Small intestine (tissue), 7 donors: ENCODE data around the gene LRRC73. TPM values are rescaled to one million over a fixed set of nuclear protein-coding genes. Genes with fewer than 3 reads are reported as not detected.

Experiments
- DNase-seq, 2 donors: peaks; one replicate each; pipeline versions ENCODE4 v3.0.0 to v3.0.0-alpha.2; 2013
- FAIRE-seq: peaks from 2 replicates; lab custom pipeline; 2012; peaks lifted over from hg19 to GRCh38; lab: Jason Lieb, UNC
- H3K27ac ChIP-seq, 3 donors: one replicate each; pipeline ENCODE4 v1.5.1; 2013; ENCODE audit warnings: low read length in 2 of 3, mild to moderate bottlenecking in 2 of 3, control low read depth in 1 of 3, inconsistent platforms in 1 of 3, low read depth in 1 of 3, moderate library complexity in 1 of 3
- H3K27me3 ChIP-seq, 3 donors: one replicate each; pipeline ENCODE4 v1.6.1; 2013; ENCODE audit warnings: low read length in 3 of 3, inconsistent platforms in 1 of 3; ENCODE audit not compliant: control insufficient read depth in 3 of 3, insufficient read depth in 3 of 3
- H3K36me3 ChIP-seq, 3 donors: one replicate each; pipeline ENCODE4 v1.6.1; 2013; ENCODE audit warnings: low read length in 3 of 3, inconsistent platforms in 1 of 3, low read depth in 1 of 3, mild to moderate bottlenecking in 1 of 3, moderate library complexity in 1 of 3; ENCODE audit not compliant: control insufficient read depth in 3 of 3, insufficient read depth in 2 of 3
- H3K4me1 ChIP-seq, 3 donors: one replicate each; pipeline ENCODE4 v1.6.1; 2013; ENCODE audit warnings: low read length in 2 of 3, inconsistent platforms in 1 of 3, low read depth in 1 of 3, mild to moderate bottlenecking in 1 of 3, moderate library complexity in 1 of 3; ENCODE audit not compliant: control insufficient read depth in 3 of 3, insufficient read depth in 2 of 3
- H3K4me3 ChIP-seq, 3 donors: one replicate each; pipeline ENCODE4 v1.5.1; 2013; ENCODE audit warnings: low read length in 3 of 3, control low read depth in 1 of 3, inconsistent platforms in 1 of 3, low read depth in 1 of 3, mild to moderate bottlenecking in 1 of 3, moderate library complexity in 1 of 3
- H3K9me3 ChIP-seq, 2 donors: one replicate each; pipeline ENCODE4 v1.6.1; 2013; ENCODE audit warnings: low read depth in 1 of 2, low read length in 1 of 2; ENCODE audit not compliant: control insufficient read depth in 2 of 2, insufficient read depth in 1 of 2
- WGBS, 3 donors: extraction: QIAGEN DNeasy Blood & Tissue Kit; methylation state at CpG; one replicate each; pipeline ENCODE4 v1.1.7; 2013; 5-methylcytosine and 5-hydroxymethylcytosine counted together
- polyA plus RNA-seq, 4 donors: library from polyadenylated mRNA; stranded (reverse) in 3 of 4; unstranded in 1 of 4; fragments of 200-250 nt in 3 of 4; fragments of 120-200 nt in 1 of 4; gene quantifications; one replicate each; pipeline versions ENCODE4 v1.2.1 to v1.2.3, GENCODE V29; 2013
- donor health status: healthy with polysubstance abuse.
- donor health status: control.
- donor health status: control.
- donor health status: Bipolar disorder and iron deficiency.
- donor health status: healthy.

Gene LRRC73
- polyA plus RNA-seq, 4 donors, result 0.22 to 0.54 (median 0.38) TPM

DNA sequence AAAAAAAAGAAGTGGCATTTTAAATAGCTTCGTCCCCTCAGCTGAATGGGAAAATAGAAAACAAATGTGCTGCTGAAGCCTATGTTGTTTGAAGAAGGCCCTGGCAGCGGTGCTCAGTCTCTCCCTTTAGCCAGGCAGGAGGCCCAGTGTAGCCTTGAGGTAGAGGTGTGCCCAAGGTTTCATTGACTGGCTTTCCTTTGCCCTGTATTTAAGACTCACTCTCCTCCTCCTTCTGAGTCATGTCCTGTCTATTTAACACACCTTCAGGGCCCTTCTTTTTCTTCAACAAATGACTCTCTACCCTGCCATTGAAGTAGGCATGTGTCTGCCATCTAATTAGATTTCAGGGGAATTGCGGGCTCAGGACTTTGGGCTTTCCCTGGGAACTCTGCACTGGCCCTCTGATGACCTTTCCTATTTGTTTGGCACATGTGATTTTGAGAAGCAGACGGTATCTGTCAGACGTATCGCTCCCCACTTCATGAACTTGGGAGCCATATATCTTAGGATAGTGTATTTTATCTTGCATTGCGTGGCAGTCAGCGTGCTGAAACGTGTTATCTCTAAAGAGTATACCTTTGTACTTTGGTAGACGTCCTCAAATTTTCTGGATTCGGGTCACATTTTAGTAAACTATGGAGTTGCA, 28.4 kb downstream of the LRRC73 start:
- peaks cover 0 to 12% (median 0%) of the 10 kb centered on the region in 3 donors for H3K36me3 ChIP-seq
- 40 to 70% (median 41%) methylated on average over 11 of the region's 11 CpGs for WGBS, 3 donors
- peaks cover 0 to 28% (median 15%) of the 10 kb centered on the region in 3 donors for H3K4me1 ChIP-seq
- H3K27ac ChIP-seq, result peak overlapping the region; percentile 17 to 78 (median 66)
- DNase-seq, result peak; percentile 78 to 80
- H3K27me3 ChIP-seq, result no peaks in the 10 kb centered on the region
- no peak for FAIRE-seq
- no peaks in the 10 kb centered on the region for H3K9me3 ChIP-seq
- H3K4me3 ChIP-seq, result no peak overlapping the region

DNA sequence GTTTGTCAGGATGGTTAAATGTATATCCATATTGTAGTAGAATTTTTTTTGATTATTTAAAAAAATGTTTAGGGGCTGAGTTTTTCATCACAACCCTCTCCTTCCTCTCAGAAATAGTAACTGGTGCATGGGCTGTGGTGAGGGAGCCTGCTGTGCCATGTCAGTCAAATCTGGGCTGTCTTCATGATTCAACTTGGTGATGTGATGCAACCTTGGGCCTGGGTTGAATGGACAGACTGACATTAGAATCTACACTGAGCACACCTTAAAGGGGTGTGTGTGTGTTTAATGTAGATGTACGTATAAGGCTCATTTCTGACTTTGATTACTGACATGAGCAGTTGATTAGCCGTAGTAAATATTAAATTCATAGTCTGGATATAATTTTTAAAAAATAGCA, 29.1 kb downstream of the LRRC73 start:
- H3K27me3 ChIP-seq, result no peaks in the 10 kb centered on the region
- H3K9me3 ChIP-seq, result no peaks in the 10 kb centered on the region
- peak overlapping the region in 2 of 3 donors; percentile 63 to 78 for H3K27ac ChIP-seq
- no peak overlapping the region for H3K4me3 ChIP-seq
- H3K4me1 ChIP-seq, result peaks cover 0 to 28% (median 15%) of the 10 kb centered on the region in 3 donors
- peaks cover 0 to 10% (median 0%) of the 10 kb centered on the region in 3 donors for H3K36me3 ChIP-seq
- DNase-seq (peak in 1 of 2 donors; percentile 17), FAIRE-seq (no peak)
- 82 to 86% (median 85%) methylated on average over 2 of the region's 2 CpGs for WGBS, 3 donors

DNA sequence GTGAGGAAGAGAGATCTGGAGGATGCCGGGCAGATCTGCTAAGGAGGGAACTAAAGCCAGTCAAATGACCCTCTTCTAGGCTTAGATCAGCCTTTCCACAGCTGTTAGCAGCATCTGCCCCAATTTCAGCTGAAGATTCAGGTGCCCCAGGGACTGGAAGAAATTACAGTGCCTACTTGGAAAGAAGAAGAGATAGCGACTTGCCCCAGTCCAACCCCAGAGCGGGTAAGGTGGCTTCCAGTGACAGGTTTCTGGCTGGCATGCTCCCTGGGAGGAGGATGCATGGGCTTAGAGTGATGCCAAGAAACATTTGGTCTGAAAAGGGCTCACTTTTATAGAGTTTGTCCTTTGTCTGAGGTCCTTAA, 32.2 kb downstream of the LRRC73 start:
- Histone ChIP-seq H3K4me1 (peaks cover 0 to 28% (median 15%) of the 10 kb centered on the region in 3 donors), H3K9me3 (no peaks in the 10 kb centered on the region), H3K27me3 (no peaks in the 10 kb centered on the region), H3K27ac (peak overlapping the region; percentile 14 to 82 (median 60)), H3K36me3 (peaks cover 0 to 6% (median 0%) of the 10 kb centered on the region in 3 donors), H3K4me3 (peak overlapping the region; percentile 53 to 86 (median 83))
- FAIRE-seq (no peak), DNase-seq (no peak)
- WGBS, 3 donors, result 8 to 20% (median 9%) methylated on average over 3 of the region's 3 CpGs

DNA sequence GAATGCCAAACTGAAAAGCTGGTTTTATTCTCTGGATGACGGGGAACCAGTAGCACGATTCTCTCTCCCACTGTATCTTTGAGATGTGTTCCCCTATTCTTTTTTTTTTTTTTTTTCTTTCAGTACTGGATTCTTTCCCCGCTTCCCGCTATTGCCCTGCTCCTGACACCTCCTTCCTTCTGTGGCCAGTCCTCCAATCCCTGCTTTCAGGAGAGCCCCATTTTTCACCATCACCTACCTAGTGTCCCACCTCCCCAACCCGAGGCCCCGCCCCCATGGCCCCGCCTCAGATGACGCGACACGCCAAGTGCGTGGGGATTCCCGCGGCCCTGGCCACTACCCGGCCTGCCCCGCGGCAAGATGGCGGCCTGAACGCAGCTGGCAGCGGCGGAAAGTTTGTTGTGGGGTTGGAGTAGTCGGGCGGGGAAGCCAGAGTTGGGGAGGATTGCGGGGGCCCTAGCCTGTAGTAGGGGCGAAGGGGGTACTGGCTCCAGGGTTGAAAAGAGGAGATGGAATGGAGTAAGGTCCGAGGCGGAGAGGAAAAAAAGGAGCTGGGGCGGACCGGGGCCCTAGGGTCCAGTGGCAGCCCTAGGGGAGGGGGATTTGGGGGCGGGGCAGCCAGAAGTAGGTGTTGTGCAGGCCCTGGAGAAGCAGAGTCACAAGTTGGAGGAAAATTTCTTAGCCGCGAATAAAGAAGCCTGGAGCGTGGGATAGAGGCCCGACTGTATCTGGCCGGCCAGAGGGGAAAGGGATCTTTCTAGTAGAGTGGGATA, 32.7 kb downstream of the LRRC73 start, which contains the start of gene TJAP1:
TJAP1 (plus strand) TSS at position 336 of the 773 bp plus-strand sequence. CDS start 21,432 bp downstream, outside the sequence.
- H3K36me3 ChIP-seq, result peaks cover 0 to 3% (median 0%) of the 10 kb centered on the region in 3 donors
- no peaks in the 10 kb centered on the region for H3K9me3 ChIP-seq
- peak within 1 kb of the TSS; percentile 14 to 82 (median 60) for H3K27ac ChIP-seq
- H3K27me3 ChIP-seq, result no peaks in the 10 kb centered on the region
- peaks cover 0 to 25% (median 10%) of the 10 kb centered on the region in 3 donors for H3K4me1 ChIP-seq
- peak within 1 kb of the TSS; percentile 53 to 86 (median 83) for H3K4me3 ChIP-seq
- WGBS, 3 donors, result 1% methylated on average over 30 to 34 of the region's 34 CpGs
- DNase-seq (peak; percentile 88 to 95), FAIRE-seq (no peak)

DNA sequence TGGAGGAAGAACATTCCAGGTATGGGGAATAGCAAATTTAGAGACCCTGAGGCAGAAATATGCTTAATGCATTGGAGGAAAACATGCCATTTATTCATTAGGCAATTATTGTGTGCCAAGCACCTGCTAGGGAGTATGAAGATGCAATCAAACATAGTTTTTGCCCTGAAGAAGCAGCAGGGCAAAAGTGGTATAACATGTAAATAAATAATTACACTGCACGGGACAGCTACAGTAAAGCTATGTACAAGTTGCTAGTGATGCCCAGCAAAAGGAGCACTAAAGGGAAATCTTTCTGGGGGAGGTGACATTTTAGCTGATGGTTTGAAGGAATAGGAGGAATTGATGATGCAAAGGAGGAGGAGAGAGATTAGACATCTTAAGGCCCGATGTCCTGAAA, 33.4 kb downstream of the LRRC73 start:
- no peaks in the 10 kb centered on the region for H3K9me3 ChIP-seq
- FAIRE-seq (no peak), DNase-seq (peak in 1 of 2 donors; percentile 29)
- H3K4me1 ChIP-seq, result peaks cover 0 to 22% (median 8%) of the 10 kb centered on the region in 3 donors
- H3K4me3 ChIP-seq, result peak overlapping the region in 1 of 3 donors; percentile 53
- no peaks in the 10 kb centered on the region for H3K27me3 ChIP-seq
- H3K27ac ChIP-seq, result peak overlapping the region in 1 of 3 donors; percentile 15
- H3K36me3 ChIP-seq, result peaks cover 0 to 3% (median 0%) of the 10 kb centered on the region in 3 donors
- 10 to 31% (median 17%) methylated on average over 2 of the region's 2 CpGs for WGBS, 3 donors

DNA sequence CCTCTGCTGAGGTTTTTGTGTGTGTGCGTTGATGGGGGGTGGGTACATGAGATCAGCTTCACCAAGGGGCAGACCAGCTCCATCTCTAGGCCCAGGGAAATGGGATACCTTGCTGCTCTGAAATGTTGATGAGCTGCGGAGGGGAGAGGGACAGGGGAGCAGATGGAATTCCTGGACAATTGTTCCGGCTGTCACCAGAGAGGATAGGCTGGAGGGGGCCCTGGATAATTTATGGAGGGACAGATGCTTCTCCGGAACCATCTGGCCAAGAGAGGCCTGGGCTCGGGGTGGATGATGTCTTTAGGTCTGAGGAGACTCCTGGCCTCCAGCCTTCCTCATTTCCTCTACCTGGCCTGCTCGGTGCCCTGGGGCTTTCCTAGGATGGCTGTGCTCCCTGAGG, 34.6 kb downstream of the LRRC73 start:
- Histone ChIP-seq H3K27ac (no peak overlapping the region), H3K36me3 (peaks cover 0 to 3% (median 0%) of the 10 kb centered on the region in 3 donors), H3K27me3 (no peaks in the 10 kb centered on the region), H3K4me3 (no peak overlapping the region), H3K9me3 (no peaks in the 10 kb centered on the region), H3K4me1 (peaks cover 0 to 12% (median 6%) of the 10 kb centered on the region in 3 donors)
- FAIRE-seq (no peak), DNase-seq (no peak)
- 82 to 94% (median 91%) methylated on average over 6 of the region's 6 CpGs for WGBS, 3 donors

DNA sequence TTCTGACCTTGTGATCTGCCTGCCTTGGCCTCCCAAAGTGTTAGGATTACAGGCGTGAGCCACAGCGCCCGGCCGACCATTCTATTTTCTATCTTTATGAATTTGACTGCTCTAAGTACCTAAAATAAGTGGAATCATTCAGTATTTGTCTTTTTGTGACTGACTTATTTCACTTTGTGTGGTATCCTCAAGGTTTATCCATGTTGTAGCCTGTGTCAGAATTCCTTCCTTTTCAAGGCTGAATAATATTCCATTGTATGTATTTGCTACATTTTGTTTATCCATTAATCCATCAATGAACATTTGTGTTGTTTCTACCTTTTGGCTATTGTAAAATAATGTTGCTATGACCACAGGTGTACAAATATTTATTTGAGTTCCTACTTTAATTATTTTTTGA, 37.6 kb downstream of the LRRC73 start:
- FAIRE-seq (no peak), DNase-seq (no peak)
- no peaks in the 10 kb centered on the region for H3K4me1 ChIP-seq
- no peak overlapping the region for H3K4me3 ChIP-seq
- H3K36me3 ChIP-seq, result no peaks in the 10 kb centered on the region
- no peak overlapping the region for H3K27ac ChIP-seq
- 94 to 100% (median 97%) methylated on average over 4 of the region's 4 CpGs for WGBS, 3 donors
- no peaks in the 10 kb centered on the region for H3K9me3 ChIP-seq
- no peaks in the 10 kb centered on the region for H3K27me3 ChIP-seq

DNA sequence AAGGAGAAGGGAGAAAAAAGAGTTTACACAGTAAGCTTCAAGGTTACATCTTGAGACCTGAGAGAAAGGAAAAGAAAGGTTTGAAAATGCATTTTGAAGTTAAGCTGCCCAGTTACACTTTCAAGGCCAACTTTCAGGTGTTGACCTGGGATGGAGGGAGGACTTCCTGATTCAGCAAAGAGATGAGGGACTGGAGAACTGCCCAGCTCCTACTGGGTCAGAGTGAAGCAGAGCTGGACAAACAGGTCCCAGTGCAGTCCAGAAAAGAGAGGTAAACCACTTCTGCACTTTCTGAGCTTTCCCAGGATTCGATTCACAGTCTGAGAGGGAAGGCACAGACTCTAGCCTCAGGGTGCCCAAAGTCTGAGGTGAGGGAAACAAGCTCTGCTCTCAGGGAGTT, 38.7 kb downstream of the LRRC73 start:
- no peak overlapping the region for H3K27ac ChIP-seq
- H3K9me3 ChIP-seq, result no peaks in the 10 kb centered on the region
- no peak overlapping the region for H3K4me3 ChIP-seq
- WGBS, 3 donors, result 53 to 67% (median 62%) methylated on average over 1 of the region's 1 CpG
- no peaks in the 10 kb centered on the region for H3K27me3 ChIP-seq
- no peaks in the 10 kb centered on the region for H3K36me3 ChIP-seq
- FAIRE-seq (no peak), DNase-seq (no peak)
- H3K4me1 ChIP-seq, result no peaks in the 10 kb centered on the region
